Mammary epithelial cell (primary cell): Measurements from ENCODE around the gene MAMSTR.

Source experiments
- CTCF ChIP-seq, 2 donors: IDR thresholded peaks in 1 of 2; conservative IDR thresholded peaks in 1 of 2; 2 replicates each; pipeline ENCODE4 v1.5.1; 2011 to 2012; ENCODE audit warnings: inconsistent platforms in 2 of 2, low read length in 2 of 2, mild to moderate bottlenecking in 2 of 2, control low read depth in 1 of 2, low read depth in 1 of 2; ENCODE audit not compliant: insufficient read depth in 1 of 2; ENCODE audit errors: extremely low read depth in 1 of 2
- EZH2 ChIP-seq: IDR thresholded peaks from 2 replicates; pipeline ENCODE4 v1.6.1; 2012; ENCODE audit warnings: low read length, inconsistent platforms, borderline replicate concordance

DNA sequence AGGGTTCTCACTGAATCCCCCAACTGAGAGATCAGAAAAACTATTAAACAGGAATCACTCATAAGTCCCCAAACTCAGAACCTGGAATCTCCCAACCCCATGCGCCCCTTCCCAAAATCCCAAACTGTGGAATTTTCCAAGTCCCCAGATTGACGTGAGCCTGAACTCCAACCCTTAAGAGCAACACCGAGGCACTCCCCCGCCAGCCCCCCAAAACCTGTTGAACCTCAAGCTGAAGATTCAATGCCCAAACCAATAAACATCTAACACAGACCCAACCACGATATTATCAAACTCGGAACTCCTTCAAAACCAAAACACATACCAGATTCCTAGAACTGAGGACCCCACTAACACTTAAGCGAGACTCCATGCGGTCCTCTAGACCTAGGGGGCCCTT lies 26.6 kb upstream of the MAMSTR start:
- no peak for TF ChIP-seq CTCF (conservative IDR thresholded peaks at IDR 0.05 in 1 of 2, IDR thresholded peaks at IDR 0.05 in 1 of 2; ENCODE audit: extremely low read depth in 1 of 2, insufficient read depth in 1 of 2, low read depth in 1 of 2, low read length in 2 of 2)
- TF ChIP-seq EZH2 = no peak
